NCI-H1092 (cell line): Measurements from ENCODE around the gene COPZ1.

Experiments
- DNase-seq: peaks from one replicate; lab custom pipeline; 2025; lab: John Stamatoyannopoulos, UW

COPZ1 gene

DNA sequence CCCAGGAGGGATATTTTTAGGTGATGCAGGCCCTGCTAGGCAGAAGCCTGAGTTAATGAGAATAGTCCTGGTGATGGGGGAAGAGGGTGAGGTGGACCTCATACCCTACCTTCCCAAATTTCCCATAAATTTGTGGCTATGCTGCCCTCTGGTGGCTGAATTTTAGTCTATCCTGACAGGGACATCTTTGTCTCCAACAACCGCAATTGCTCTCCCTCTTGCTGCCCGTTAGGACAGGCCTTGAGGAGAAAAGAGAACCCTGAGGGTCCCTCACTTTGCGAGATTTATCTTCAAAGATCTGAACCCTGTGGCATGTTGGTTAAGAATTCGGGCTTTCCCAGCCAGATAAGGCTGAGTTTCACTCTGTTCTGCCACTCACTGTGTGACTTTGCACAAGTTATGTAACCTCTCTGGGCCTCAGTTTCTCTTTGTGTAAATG is 69.4 kb downstream of the COPZ1 start:
- DNase-seq, result peak; percentile 82

DNA sequence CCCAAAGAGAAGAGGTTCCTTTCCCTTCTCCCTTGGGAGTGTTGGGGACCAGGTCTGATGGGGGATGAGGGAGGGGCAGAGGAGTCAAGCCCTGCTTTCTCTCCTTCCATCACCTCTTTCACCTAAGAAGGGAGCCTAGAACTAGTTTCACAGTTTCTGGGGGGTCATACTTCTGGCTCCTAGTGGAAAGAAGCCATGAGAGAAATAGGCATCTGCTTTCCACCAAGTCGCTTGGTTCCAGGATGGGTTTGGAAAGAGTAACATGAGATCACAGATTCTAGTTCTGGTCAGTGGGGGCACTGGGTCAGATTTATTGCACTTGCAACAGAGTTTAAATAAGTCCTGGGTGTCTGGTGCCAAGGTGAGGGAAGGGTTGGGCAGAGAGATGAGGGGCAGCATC is 70.1 kb downstream of the COPZ1 start:
- no peak for DNase-seq

DNA sequence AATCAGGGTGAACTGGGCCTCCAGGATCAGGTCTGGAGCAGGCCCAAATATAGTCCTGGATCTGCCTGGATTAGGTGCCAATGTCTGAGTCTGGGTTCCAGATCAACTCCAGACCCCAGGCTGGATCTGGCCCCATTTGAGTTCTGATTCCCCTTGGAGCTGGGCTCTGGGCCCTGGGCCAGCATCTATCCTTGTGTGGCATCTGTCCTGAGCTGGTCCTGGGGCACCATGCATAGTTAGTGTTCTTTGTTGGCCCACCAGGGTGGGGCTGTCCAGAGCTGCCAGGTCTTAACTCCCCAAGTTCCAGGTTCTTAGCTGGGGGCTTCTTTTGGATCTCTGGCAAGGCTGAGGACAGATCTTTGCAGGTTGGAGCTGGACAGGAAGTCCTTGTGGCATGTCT is 70.6 kb downstream of the COPZ1 start:
- DNase-seq, result no peak

DNA sequence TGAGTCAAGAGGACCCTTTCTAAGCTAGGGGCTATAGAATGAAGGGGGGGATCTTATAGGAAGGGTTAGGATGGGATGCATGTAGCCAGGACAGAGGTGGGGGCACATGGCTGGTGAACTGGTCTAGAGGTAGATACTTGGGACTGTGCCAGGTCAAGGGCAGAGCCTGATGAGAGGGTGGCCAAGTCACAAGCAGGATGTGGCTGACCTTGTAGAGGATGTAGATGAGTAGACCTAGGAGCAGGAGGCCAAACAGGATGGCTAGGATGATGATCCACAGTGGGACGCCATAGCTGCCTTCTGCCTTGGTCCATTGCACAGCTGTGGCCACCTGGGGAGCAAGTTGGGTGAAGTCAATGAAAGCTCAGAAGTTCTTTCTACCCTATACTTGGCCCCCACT is 72.2 kb downstream of the COPZ1 start:
- no peak for DNase-seq

DNA sequence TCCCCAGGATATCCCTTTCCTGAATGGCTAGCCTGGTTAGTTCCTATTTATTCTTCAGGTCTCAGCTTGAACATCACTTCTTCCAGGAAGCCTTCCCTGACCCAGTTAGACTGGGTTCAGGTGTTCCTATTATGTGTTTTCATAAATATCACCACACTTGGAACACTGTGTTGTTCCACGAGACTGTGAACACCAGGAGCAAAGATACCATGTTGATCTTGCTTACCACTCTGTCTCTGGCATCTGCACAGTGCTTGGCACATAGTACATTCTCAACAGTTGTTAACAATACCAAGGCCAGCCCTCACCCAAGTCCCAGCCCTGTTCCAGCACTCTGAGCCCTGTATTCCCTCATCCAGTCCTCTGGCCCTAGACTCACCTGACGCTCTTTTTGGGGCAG is 73.3 kb downstream of the COPZ1 start:
- DNase-seq, result no peak

DNA sequence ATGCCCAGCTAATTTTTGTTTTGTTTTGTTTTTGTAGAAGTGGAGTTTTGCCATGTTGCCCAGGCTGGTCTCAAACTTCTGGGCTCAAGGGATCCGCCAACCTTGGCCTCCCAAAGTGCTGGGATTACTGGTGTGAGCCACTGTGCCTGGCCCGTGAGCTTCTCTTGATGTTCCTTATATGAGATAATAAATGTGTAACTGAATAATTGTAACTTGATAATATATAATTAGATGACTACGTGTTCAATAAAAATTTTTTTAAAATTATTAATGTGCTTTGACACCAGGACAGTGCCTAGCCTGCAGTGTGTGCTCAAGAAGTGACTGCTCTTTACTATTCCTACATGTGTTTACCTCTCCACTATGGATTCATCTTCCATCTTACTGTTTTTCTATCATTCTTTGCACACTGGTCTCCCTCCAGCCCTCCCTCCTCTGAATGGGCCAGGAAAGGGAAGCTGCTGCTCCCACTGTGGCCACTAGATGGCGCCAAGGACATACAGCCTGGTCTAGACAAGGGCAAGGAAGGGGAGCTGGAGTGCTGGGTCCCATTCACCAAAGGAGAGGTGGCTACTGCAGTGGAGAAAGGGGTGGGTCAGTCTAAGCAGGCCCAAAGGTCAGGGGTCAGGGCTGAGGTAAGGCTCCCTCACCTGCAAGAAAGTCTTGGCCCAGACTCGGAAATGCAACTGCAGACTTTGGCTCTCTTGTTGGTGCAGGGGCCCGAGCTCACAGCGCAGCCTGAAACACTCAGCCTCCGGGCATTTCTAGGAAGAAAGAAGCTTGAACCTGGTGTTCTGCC is 74.3 kb downstream of the COPZ1 start:
- peak; percentile 79 for DNase-seq

DNA sequence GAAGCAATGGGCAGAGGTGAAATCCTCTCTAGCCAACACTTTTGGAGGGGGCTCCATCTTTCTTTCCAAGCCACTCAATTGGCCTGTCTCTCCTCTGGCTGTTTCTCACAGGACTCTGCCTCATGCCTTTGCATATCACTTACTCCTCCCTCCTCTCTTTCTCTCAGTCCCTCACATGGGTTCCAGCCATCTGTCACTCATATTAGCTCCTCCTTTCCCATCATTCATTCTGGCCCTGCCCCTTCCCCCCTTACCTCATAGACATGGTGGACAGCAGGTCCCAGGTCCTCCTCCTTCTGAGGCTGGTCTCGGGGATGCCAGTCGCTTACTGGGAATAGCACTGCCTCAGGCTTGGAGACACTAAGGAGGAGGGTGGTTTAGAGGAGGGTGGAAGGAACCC is 76.2 kb downstream of the COPZ1 start:
- DNase-seq, result no peak
